HCT116 (cell line): ENCODE results near the gene IGFBP4. TPM values are rescaled to one million over a fixed set of nuclear protein-coding genes. Genes with fewer than 3 reads are reported as not detected.

Source experiments
- ATAC-seq: fragments of 200-7000 bp; cut with Tn5 transposase; 2 replicates; pipeline ENCODE4 v1.9.1; 2020; ENCODE audit warnings: mild to moderate bottlenecking, moderate library complexity
- BruUV-seq: library from RNA; stranded (reverse); fragments of 400-500 nt; replicated peaks from 2 replicates; lab custom pipeline; 2021; lab: Mats Ljungman, UMichigan
- CTCF ChIA-PET: fragments of 300-600 bp; sonication (Branson Sonifier 250); formaldehyde crosslinking; loops from one replicate; lab custom pipeline; 2021; ENCODE audit warnings: antibody characterized with exemption; lab: Charles Lee
- POLR2A ChIA-PET: fragments of 300-600, 350-600 bp; sonication (Branson Sonifier 250); formaldehyde crosslinking; loops from one replicate; lab custom pipeline; 2021; ENCODE audit warnings: antibody characterized with exemption; lab: Charles Lee
- RAD21 ChIA-PET, 2 experiments: fragments of 300-600 bp; sonication (Branson Sonifier 250); formaldehyde crosslinking; loops; one replicate each; lab custom pipeline; 2023; ENCODE audit warnings: low total read pairs in 2 of 2; ENCODE audit not compliant: uncharacterized antibody in 2 of 2, unreplicated experiment in 2 of 2, low non-redundant PET in 1 of 2; lab: Charles Lee
- DNase-seq: peaks from one replicate; pipeline ENCODE4 v3.0.0-alpha.2; 2010; ENCODE audit warnings: low read depth, low spot score
- H2AFZ ChIP-seq: fragments of 200-600 bp; shearing (Covaris generic), sonication (generic); 2 replicates; pipeline ENCODE4 v1.6.1; 2017; ENCODE audit warnings: low read depth, mixed run types, mixed read lengths, antibody characterized with exemption, low read length; ENCODE audit not compliant: poor library complexity, severe bottlenecking
- H3K27ac ChIP-seq: 2 replicates; pipeline ENCODE4 v1.5.1; 2012; ENCODE audit warnings: low read depth, low read length
- H3K27me3 ChIP-seq: fragments of 200-600 bp; sonication (generic); 2 replicates; pipeline ENCODE4 v1.6.1; 2016; ENCODE audit warnings: mixed run types, low read length, mixed read lengths; ENCODE audit not compliant: insufficient read depth
- H3K36me3 ChIP-seq, 2 experiments: fragments of 200-500 bp in 1 of 2; fragments of 200-600 bp in 1 of 2; sonication (Bioruptor generic) in 1 of 2; sonication (generic) in 1 of 2; 2 replicates each; pipeline versions ENCODE4 v1.5.1 to v1.6.1; 2014 to 2016; ENCODE audit warnings: low read length in 2 of 2, inconsistent platforms in 1 of 2, mixed read lengths in 1 of 2, mixed run types in 1 of 2; ENCODE audit not compliant: insufficient read depth in 2 of 2, control insufficient read depth in 1 of 2
- H3K4me1 ChIP-seq, 2 experiments: fragments of 200-600 bp in 1 of 2; sonication (generic) in 1 of 2; 2 replicates each; pipeline versions ENCODE4 v1.5.1 to v1.6.1; 2012 to 2017; ENCODE audit warnings: low read length in 2 of 2, inconsistent platforms in 1 of 2, mild to moderate bottlenecking in 1 of 2, mixed read lengths in 1 of 2, mixed run types in 1 of 2, moderate library complexity in 1 of 2; ENCODE audit not compliant: insufficient read depth in 2 of 2, control insufficient read depth in 1 of 2
- H3K4me2 ChIP-seq: fragments of 200-600 bp; sonication (generic); 2 replicates; pipeline ENCODE4 v1.6.1; 2017; ENCODE audit warnings: mixed run types, low read length, mixed read lengths
- H3K4me3 ChIP-seq, 2 experiments: fragments of 200-600 bp in 1 of 2; sonication (generic) in 1 of 2; replicated peaks in 1 of 2; 2 replicates each; pipeline ENCODE4 v1.5.1; 2011 to 2016; ENCODE audit warnings: low read length in 2 of 2, control low read depth in 1 of 2, low read depth in 1 of 2, mild to moderate bottlenecking in 1 of 2, mixed read lengths in 1 of 2, mixed run types in 1 of 2
- H3K79me2 ChIP-seq: fragments of 200-600 bp; sonication (generic); 2 replicates; pipeline ENCODE4 v1.6.1; 2017; ENCODE audit warnings: mild to moderate bottlenecking, mixed run types, low read length, moderate library complexity, mixed read lengths; ENCODE audit not compliant: insufficient read depth
- H3K9ac ChIP-seq: fragments of 200-600 bp; sonication (generic); 2 replicates; pipeline ENCODE4 v1.6.1; 2016; ENCODE audit warnings: low read length, mixed read lengths
- H3K9me2 ChIP-seq: fragments of 200-600 bp; sonication (generic), shearing (Covaris generic); 2 replicates; pipeline ENCODE4 v1.6.1; 2017; ENCODE audit warnings: mixed run types, mild to moderate bottlenecking, moderate library complexity; ENCODE audit not compliant: insufficient read depth
- H3K9me3 ChIP-seq, 2 experiments: fragments of 200-500 bp in 1 of 2; fragments of 200-600 bp in 1 of 2; sonication (Bioruptor generic) in 1 of 2; sonication (generic) in 1 of 2; 2 replicates each; pipeline ENCODE4 v1.6.1; 2014 to 2017; ENCODE audit warnings: low read length in 2 of 2, mixed read lengths in 2 of 2, inconsistent platforms in 1 of 2, low read depth in 1 of 2, mild to moderate bottlenecking in 1 of 2, mixed run types in 1 of 2, moderate library complexity in 1 of 2; ENCODE audit not compliant: control insufficient read depth in 1 of 2, insufficient read depth in 1 of 2
- H4K20me1 ChIP-seq: fragments of 200-600 bp; sonication (generic), shearing (Covaris generic); 2 replicates; pipeline ENCODE4 v1.6.1; 2017; ENCODE audit warnings: mixed run types, mild to moderate bottlenecking, moderate library complexity; ENCODE audit not compliant: insufficient read depth
- ATF3 ChIP-seq: IDR thresholded peaks from 2 replicates; pipeline ENCODE4 v1.6.1; 2012
- CBX3 ChIP-seq: IDR thresholded peaks from 2 replicates; pipeline ENCODE4 v1.6.1; 2012; ENCODE audit warnings: low read depth
- CEBPB ChIP-seq: IDR thresholded peaks from 2 replicates; pipeline ENCODE4 v1.6.1; 2012; ENCODE audit warnings: low read depth
- CTCF ChIP-seq, 3 experiments: fragments of 200-600 bp in 1 of 3; sonication (generic) in 1 of 3; IDR thresholded peaks in 2 of 3; conservative IDR thresholded peaks in 1 of 3; 2 replicates each; pipeline ENCODE4 v1.5.1; 2012 to 2017; ENCODE audit warnings: low read depth in 2 of 3, low read length in 2 of 3, antibody characterized with exemption in 1 of 3, borderline replicate concordance in 1 of 3, control low read depth in 1 of 3, mild to moderate bottlenecking in 1 of 3, mixed read lengths in 1 of 3, mixed run types in 1 of 3, moderate library complexity in 1 of 3; ENCODE audit not compliant: insufficient read depth in 1 of 3
- EGR1 ChIP-seq: IDR thresholded peaks from 2 replicates; pipeline ENCODE4 v1.6.1; 2012; ENCODE audit warnings: low read depth
- ELF1 ChIP-seq: IDR thresholded peaks from 2 replicates; pipeline ENCODE4 v1.6.1; 2012; ENCODE audit warnings: low read depth, borderline replicate concordance
- EZH2phosphoT487 ChIP-seq: fragments of 200-600 bp; IDR thresholded peaks from 2 replicates; pipeline ENCODE4 v1.6.1; 2018; ENCODE audit warnings: antibody characterized with exemption, borderline replicate concordance
- FOSL1 ChIP-seq: IDR thresholded peaks from 2 replicates; pipeline ENCODE4 v1.6.1; 2012; ENCODE audit warnings: low read depth
- MAX ChIP-seq: IDR thresholded peaks from 2 replicates; pipeline ENCODE4 v1.6.1; 2012
- POLR2A ChIP-seq: IDR thresholded peaks from 2 replicates; pipeline ENCODE4 v1.7.0; 2011; ENCODE audit warnings: borderline replicate concordance; ENCODE audit not compliant: insufficient read depth, insufficient read length; ENCODE audit errors: extremely low read depth
- RAD21 ChIP-seq: IDR thresholded peaks from 2 replicates; pipeline ENCODE4 v1.6.1; 2012; ENCODE audit warnings: low read depth, mild to moderate bottlenecking
- SIN3A ChIP-seq: IDR thresholded peaks from 2 replicates; pipeline ENCODE4 v1.6.1; 2012; ENCODE audit warnings: low read depth
- SP1 ChIP-seq: IDR thresholded peaks from 2 replicates; pipeline ENCODE4 v1.6.1; 2012; ENCODE audit warnings: low read depth
- SRF ChIP-seq: IDR thresholded peaks from 2 replicates; pipeline ENCODE4 v1.6.1; 2012; ENCODE audit warnings: low read depth
- TCF7L2 ChIP-seq: IDR thresholded peaks from 2 replicates; pipeline ENCODE4 v1.7.0; 2011; ENCODE audit warnings: borderline replicate concordance, inconsistent platforms; ENCODE audit not compliant: insufficient read depth, insufficient read length; ENCODE audit errors: extremely low read depth
- YY1 ChIP-seq: IDR thresholded peaks from 2 replicates; pipeline ENCODE4 v1.6.1; 2011; ENCODE audit warnings: low read length, low read depth, moderate library complexity, mild to moderate bottlenecking; ENCODE audit not compliant: insufficient replicate concordance; ENCODE audit errors: extremely low read depth
- ZBTB33 ChIP-seq: IDR thresholded peaks from 2 replicates; pipeline ENCODE4 v1.6.1; 2011; ENCODE audit warnings: mild to moderate bottlenecking, low read length, moderate library complexity; ENCODE audit not compliant: insufficient replicate concordance; ENCODE audit errors: extremely low read depth
- ZFX ChIP-seq: fragments of 450-650 bp; IDR thresholded peaks from 2 replicates; pipeline ENCODE4 v1.6.1; 2017
- ZNF274 ChIP-seq: fragments of 200-500 bp; sonication (Bioruptor generic); IDR thresholded peaks from 2 replicates; pipeline ENCODE4 v1.6.1; 2014; ENCODE audit warnings: mild to moderate bottlenecking, low read depth, low read length, inconsistent platforms
- intact Hi-C: fragments of 100-400 bp; cut with micrococcal nuclease; formaldehyde crosslinking; loops from 2 replicates; pipeline ENCODE4 v1.10.0; 2022
- total RNA-seq: library from RNA; stranded (reverse); gene quantifications from one replicate; pipeline ENCODE4 v1.2.1, GENCODE V29; 2021; ENCODE audit not compliant: unreplicated experiment
- TF ChIP-seq, protein P1 (sequence below): IDR thresholded peaks from 2 replicates; pipeline ENCODE4 v1.6.1; 2012; ENCODE audit warnings: low read depth

IGFBP4 gene
- total RNA-seq, 1 experiment from 2014 or later = 2.0 TPM

- RAD21 ChIA-PET = no interaction called here
- BruUV-seq = no TSS peak
- Histone ChIP-seq H2AFZ (no peak overlapping the region), H3K27ac (no peak overlapping the region), H3K4me1 (peaks cover 0 to 23% of the 10 kb centered on the region in 2 experiments; a peak in 2 of 4 replicates), H3K9me2 (no peaks in the 10 kb centered on the region), H3K9me3 (no peaks in the 10 kb centered on the region), H4K20me1 (no peaks in the 10 kb centered on the region), H3K4me2 (no peak overlapping the region), H3K4me3 (no peak overlapping the region), H3K9ac (no peak overlapping the region), H3K36me3 (no peaks in the 10 kb centered on the region), H3K79me2 (no peaks in the 10 kb centered on the region), H3K27me3 (no peaks in the 10 kb centered on the region)
- DNase-seq = no peak
- no peak for ATAC-seq
- no peak for TF ChIP-seq ELF1
- no peak for TF ChIP-seq CTCF (IDR thresholded peaks at IDR 0.05 in 2 of 3, conservative IDR thresholded peaks at IDR 0.05 in 1 of 3; ENCODE audit: borderline replicate concordance in 1 of 3, insufficient read depth in 1 of 3, low read depth in 2 of 3, low read length in 2 of 3)
- no peak for TF ChIP-seq RAD21
- TF ChIP-seq SRF = no peak
- TF ChIP-seq EGR1 = no peak
- TF ChIP-seq ZBTB33 = no peak
- TF ChIP-seq EZH2phosphoT487 = no peak
- TF ChIP-seq POLR2A = no peak
- TF ChIP-seq CBX3 = no peak
- no peak for TF ChIP-seq MAX
- no peak for TF ChIP-seq ZFX
- TF ChIP-seq SIN3A = no peak
- TF ChIP-seq YY1 = no peak
- TF ChIP-seq CEBPB = no peak
- TF ChIP-seq ZNF274 = no peak
- TF ChIP-seq FOSL1 = no peak
- no peak for TF ChIP-seq ATF3
- TF ChIP-seq, protein P1, sequence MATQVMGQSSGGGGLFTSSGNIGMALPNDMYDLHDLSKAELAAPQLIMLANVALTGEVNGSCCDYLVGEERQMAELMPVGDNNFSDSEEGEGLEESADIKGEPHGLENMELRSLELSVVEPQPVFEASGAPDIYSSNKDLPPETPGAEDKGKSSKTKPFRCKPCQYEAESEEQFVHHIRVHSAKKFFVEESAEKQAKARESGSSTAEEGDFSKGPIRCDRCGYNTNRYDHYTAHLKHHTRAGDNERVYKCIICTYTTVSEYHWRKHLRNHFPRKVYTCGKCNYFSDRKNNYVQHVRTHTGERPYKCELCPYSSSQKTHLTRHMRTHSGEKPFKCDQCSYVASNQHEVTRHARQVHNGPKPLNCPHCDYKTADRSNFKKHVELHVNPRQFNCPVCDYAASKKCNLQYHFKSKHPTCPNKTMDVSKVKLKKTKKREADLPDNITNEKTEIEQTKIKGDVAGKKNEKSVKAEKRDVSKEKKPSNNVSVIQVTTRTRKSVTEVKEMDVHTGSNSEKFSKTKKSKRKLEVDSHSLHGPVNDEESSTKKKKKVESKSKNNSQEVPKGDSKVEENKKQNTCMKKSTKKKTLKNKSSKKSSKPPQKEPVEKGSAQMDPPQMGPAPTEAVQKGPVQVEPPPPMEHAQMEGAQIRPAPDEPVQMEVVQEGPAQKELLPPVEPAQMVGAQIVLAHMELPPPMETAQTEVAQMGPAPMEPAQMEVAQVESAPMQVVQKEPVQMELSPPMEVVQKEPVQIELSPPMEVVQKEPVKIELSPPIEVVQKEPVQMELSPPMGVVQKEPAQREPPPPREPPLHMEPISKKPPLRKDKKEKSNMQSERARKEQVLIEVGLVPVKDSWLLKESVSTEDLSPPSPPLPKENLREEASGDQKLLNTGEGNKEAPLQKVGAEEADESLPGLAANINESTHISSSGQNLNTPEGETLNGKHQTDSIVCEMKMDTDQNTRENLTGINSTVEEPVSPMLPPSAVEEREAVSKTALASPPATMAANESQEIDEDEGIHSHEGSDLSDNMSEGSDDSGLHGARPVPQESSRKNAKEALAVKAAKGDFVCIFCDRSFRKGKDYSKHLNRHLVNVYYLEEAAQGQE = no peak
- no peak for TF ChIP-seq SP1
- TF ChIP-seq TCF7L2 = no peak
- CTCF ChIA-PET = interaction anchor here (0.6 to 2.6 kb wide), 5 partner anchors 12 to 87 kb away, joined by 3 to 6 read pairs (median 3); partner anchors contain the start of gene TOP2A
- intact Hi-C loops = no loop called here
- POLR2A ChIA-PET = no interaction called here
Measured at GRCh38 chr17:40448639-40449261, 5.5 kb downstream of the IGFBP4 start.
